Activated naive CD4-positive, alpha-beta T cell treated with anti-CD3 and anti-CD28 coated beads, Interleukin-2, amount 50 U/mL, for 72 hours (primary cell): Measurements from ENCODE around the gene LBHD1. TPM values are rescaled to one million over a fixed set of nuclear protein-coding genes. Genes with fewer than 3 reads are reported as not detected.
"Not testable (repeated sequence)": the region's sequence is repeated elsewhere in the genome, so short reads cannot be mapped to it uniquely, and the experiment has no call there.

Experiments used
- ATAC-seq, 2 donors: fragments of 150-1000 bp; cut with Tn5 transposase; 2 replicates each; pipeline ENCODE4 v1.10.0; 2021; ENCODE audit warnings: mild to moderate bottlenecking in 2 of 2, moderate library complexity in 2 of 2
- DNase-seq, 2 donors: peaks; one replicate each; pipeline ENCODE4 v3.0.0; 2021 to 2022; ENCODE audit warnings: low spot score in 2 of 2
- H3K27ac Mint-ChIP-seq, 2 donors: one replicate each; pipeline ENCODE4 v1.8.0; 2022; ENCODE audit warnings: mild to moderate bottlenecking in 2 of 2, mixed read lengths in 2 of 2
- H3K36me3 Mint-ChIP-seq, 2 donors: one replicate each; pipeline ENCODE4 v1.8.0; 2022; ENCODE audit warnings: mixed read lengths in 2 of 2
- H3K9me3 Mint-ChIP-seq, 2 donors: one replicate each; pipeline ENCODE4 v1.8.0; 2022; ENCODE audit warnings: mixed read lengths in 2 of 2
- total RNA-seq, 2 donors: library from RNA; stranded (reverse); gene quantifications; one replicate each; pipeline ENCODE4 v1.2.3, GENCODE V29; 2022

LBHD1 gene
- total RNA-seq, 2 donors from 2014 or later, result 16.6 to 24.3 TPM

DNA sequence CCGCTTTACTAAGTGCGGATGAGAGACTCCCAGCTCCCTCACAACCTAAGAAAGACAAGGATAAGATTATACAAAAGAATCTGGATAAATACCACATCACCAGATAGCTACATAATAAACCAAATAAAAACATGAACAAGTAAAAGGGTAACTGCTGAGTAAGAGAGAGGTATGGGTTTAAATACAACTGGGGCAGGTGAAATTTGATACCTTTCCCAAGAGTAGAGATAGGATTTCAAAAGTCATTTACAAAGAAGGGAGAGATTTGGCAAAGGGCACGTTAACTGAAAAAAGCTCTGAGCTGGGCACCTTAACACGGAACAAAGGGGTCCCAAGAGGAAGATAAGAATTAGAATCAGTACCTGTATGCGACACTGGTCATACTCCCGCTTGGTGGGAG, 5.1 kb upstream of the LBHD1 start:
- Mint-ChIP-seq H3K36me3 (peaks cover 17 to 21% of the 10 kb centered on the region in 2 donors), H3K9me3 (no peaks in the 10 kb centered on the region), H3K27ac (peak overlapping the region; percentile 77 to 91)
- ATAC-seq, result no peak
- no peak for DNase-seq

DNA sequence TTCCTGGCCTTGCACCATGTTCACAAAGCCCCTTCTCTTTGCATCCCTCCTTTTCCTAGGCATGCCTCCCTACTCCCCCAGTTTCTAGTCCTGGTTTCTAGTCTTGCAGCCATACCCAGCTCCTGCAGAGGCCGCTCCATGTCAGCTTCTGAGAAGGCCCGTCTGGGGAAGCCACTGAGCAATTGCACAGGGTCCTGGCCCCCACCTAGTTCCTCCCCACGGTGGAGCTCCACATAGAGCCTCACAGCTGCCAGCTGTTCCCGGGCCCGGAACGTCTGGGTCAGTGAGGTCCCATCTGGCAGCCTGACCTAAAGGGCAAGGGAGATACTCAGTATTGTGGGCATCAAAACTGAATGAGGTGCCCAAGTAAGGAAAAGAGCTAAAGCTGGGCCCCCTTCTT, 4.6 kb upstream of the LBHD1 start:
- ATAC-seq, result no peak
- peak overlapping the region; percentile 77 to 91 for H3K27ac Mint-ChIP-seq
- no peak for DNase-seq
- H3K36me3 Mint-ChIP-seq, result peaks cover 22 to 26% of the 10 kb centered on the region in 2 donors
- H3K9me3 Mint-ChIP-seq, result no peaks in the 10 kb centered on the region

DNA sequence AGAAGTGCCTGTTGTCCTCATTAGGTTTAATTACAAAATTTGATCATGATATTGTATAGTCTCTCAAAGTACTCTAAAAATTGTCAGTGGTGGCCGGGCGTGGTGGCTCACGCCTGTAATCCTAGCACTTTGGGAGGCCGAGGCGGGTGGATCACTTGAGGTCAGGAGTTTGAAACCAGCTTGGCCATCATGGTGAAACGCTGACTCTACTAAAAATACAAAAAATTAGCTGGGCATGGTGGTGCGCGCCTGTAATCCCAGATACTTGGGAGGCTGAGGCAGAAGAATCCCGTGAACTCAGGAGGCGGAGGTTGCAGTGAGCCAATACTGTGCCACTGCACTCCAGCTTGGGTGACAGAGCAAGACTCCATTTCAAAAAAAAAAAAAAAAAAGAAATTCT, 3.3 kb upstream of the LBHD1 start:
- H3K36me3 Mint-ChIP-seq, result peaks cover 35 to 38% of the 10 kb centered on the region in 2 donors
- DNase-seq, H3K9me3 Mint-ChIP-seq, ATAC-seq, H3K27ac Mint-ChIP-seq: not testable (repeated sequence)

DNA sequence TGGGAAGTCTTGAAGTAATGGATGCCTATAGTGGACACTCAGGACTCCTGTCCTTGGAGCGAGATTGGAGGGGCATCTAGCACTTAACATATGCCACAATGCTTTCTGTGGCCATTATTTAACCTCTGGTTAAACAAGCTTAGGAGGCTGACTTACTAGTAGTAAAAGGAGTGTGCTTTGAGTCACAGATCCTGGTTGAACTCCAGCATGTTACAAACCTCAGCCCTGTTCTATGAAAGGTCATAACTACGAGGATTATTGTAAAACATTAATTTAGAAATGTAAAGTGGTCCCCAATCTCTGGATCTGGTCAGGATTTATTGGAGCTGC, 1.1 kb upstream of the LBHD1 start:
- H3K36me3 Mint-ChIP-seq, result peaks cover 33 to 45% of the 10 kb centered on the region in 2 donors
- H3K27ac Mint-ChIP-seq, result peak overlapping the region; percentile 97 to 98
- ATAC-seq (no peak), DNase-seq (no peak)
- no peaks in the 10 kb centered on the region for H3K9me3 Mint-ChIP-seq

DNA sequence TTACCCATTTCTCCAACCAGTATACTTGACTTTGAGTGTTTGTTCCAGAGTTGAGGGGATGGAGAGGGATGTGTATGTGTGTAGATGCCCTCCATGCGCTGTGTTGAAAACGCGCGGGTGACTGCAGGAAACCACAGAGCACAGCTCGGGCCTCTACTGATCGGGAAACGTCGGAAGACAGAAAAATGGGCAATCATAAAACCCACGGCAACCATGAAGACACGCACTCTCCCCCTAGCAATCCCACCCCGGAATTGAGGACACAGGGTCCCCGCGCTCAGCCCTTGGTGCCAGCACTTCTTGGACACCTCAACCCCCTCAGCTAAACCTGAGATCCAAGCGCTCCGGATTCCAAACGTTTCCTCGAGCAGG, 845 bp downstream of the LBHD1 start:
- H3K36me3 Mint-ChIP-seq, result peaks cover 33 to 53% of the 10 kb centered on the region in 2 donors
- no peaks in the 10 kb centered on the region for H3K9me3 Mint-ChIP-seq
- H3K27ac Mint-ChIP-seq, result peak overlapping the region; percentile 97 to 98
- DNase-seq (no peak), ATAC-seq (peak; percentile 17 to 20)

DNA sequence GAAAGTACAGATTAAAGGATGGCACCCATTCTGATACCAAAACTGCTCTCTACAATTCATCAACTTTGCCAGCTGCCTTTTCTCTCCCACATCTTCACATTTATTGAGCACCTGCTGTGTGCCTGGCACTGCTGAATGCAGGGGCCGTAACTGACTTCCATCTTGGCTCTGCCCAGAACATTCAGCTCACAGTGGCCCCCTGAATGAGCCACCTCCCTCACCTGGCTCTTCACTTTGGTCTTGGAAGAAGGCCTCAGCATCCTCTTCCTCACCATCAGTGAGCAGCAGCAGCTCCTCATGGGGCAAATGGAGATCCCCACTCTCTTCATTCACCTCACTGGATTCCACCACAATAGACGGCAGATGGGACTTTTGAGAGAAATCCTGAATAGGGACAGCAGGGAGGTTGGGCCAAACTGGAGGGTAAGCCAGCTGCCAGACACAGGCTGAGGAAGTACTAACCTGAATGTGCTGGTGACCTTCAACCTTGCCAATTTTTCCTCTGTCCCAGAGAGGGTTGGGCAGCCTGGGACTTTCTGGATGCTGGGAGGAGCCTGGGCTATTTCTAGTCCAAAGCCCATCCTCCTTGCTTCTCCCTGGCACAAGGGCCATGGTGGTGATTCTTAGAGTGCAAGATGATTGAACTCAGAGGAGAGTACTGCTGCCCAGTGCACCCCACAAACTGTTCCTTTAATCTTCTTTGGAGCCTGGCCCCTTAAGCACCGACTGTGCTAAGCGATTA, 2.5 kb downstream of the LBHD1 start:
- ATAC-seq, result no peak
- H3K27ac Mint-ChIP-seq, result peak overlapping the region; percentile 82 to 97
- H3K36me3 Mint-ChIP-seq, result peaks cover 50 to 56% of the 10 kb centered on the region in 2 donors
- DNase-seq, result no peak
- no peaks in the 10 kb centered on the region for H3K9me3 Mint-ChIP-seq

DNA sequence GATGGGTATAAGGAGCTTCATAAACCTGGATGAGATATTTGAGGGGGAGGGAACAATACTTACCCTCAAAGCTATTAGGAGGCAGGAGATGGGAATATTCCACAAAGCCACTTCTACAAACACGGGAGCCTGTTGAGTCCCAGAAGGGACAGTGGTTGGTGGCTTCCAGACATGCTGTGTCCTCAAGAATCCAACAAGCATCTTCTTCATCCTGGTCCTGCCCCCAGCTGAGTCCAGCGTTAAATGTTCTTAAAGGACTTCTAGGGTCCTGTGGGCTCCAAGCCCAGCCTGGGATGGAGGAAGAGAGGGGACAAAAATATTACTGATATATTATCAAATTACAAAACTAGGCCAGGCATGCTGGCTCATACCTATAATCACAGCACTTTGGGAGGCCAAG, 4.6 kb downstream of the LBHD1 start:
- Mint-ChIP-seq H3K9me3 (no peaks in the 10 kb centered on the region), H3K36me3 (peaks cover 62 to 64% of the 10 kb centered on the region in 2 donors), H3K27ac (peak overlapping the region in 1 of 2 donors; percentile 96)
- DNase-seq (no peak), ATAC-seq (no peak)

DNA sequence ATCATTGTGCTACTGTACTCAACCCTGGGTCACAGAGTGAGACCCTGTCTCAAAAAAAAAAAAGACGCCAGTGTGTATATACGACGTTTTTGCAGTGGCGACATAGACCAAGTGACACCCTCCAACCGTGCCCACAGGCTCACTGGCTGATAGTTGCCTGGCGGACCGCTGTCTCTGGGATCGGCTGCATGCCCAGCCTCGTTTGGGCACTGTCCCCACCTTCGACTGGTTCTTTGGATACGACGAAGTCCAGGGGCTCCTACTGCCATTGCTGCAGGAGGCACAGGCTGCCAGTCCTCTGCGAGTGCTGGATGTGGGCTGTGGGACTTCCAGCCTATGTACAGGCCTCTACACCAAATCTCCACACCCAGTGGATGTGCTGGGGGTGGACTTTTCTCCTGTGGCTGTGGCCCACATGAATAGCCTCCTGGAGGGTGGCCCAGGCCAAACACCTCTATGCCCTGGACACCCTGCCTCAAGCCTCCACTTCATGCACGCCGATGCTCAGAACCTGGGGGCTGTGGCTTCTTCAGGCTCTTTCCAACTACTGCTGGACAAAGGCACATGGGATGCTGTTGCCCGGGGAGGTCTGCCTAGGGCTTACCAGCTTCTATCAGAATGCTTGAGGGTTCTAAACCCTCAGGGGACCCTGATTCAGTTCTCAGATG, 5.7 kb downstream of the LBHD1 start:
- ATAC-seq, result no peak
- H3K27ac Mint-ChIP-seq, result peak overlapping the region; percentile 96 to 98
- peaks cover 54 to 56% of the 10 kb centered on the region in 2 donors for H3K36me3 Mint-ChIP-seq
- DNase-seq, result no peak
- no peaks in the 10 kb centered on the region for H3K9me3 Mint-ChIP-seq

DNA sequence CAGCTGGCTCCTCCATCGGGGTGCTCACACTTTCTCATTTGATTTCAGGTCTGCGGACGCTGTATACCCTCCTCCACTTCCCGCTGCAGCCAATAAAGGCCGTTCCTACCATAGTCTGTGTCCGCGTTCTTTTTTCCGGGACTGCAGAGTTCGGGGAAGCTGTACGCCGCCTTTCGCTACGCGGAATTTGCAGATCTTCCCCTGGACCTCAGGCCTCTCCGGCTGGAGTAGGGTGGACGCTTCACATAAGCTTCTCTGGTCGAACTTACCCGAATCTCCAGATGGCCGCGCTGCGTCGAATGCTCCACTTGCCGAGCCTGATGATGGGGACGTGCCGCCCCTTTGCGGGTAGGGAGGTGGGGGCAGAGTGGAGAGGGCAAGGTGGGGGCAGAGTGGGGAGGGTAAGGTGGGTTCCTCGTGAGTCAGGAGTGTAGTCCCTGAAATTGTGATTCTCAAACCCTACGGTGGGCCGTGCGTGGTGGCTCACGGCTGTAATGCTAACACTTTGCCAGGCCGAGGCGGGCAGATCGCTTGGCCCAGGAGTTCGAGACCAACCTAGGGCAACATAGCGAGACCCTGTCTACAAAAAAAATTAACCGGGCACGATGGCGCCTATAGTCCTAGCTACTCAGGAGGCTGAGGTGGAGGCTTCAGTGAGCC, 6.3 kb downstream of the LBHD1 start:
- Mint-ChIP-seq H3K9me3 (no peaks in the 10 kb centered on the region), H3K36me3 (peaks cover 47 to 49% of the 10 kb centered on the region in 2 donors), H3K27ac (peak overlapping the region; percentile 96 to 98)
- peak; percentile 28 to 31 for ATAC-seq
- peak in 1 of 2 donors; percentile 39 for DNase-seq

DNA sequence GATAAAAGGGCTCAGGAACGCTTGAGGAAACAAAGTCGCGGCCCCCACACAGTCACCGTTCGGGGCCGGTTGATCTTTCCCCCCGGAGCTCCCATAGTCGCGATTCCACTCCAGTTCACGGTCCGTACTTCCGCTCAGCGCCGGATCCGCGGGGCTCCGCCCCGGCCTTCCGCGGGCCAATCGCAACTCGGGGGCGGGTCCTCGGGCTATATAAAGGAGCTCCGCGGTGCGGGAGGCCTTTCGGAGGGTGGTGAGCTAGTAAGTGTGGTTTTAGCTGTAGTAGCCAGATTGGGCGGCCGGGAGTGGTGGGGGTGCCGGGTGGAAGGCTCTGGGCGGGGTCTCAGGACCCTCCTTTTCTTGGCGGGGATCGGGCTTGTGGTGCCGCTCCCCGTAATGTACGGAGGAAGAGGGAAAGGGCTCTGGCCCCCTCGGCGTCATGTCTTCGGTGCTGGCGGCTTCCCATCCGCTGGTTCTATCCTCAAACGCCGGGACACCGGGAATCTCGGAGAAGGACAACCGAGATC, 6.9 kb downstream of the LBHD1 start, which contains the start of the genes C11orf98 and CSKMT:
C11orf98 (minus strand) TSS at position 136 of the 524 bp plus-strand sequence; CDS start at position 95, 41 bp downstream.
CSKMT (plus strand) TSS at position 238 of the 524 bp plus-strand sequence. CDS start 568 bp downstream, outside the sequence.
- DNase-seq (peak; percentile 96 to 98), ATAC-seq (peak; percentile 91 to 95)
- no peaks in the 10 kb centered on the region for H3K9me3 Mint-ChIP-seq
- H3K36me3 Mint-ChIP-seq, result peaks cover 43 to 45% of the 10 kb centered on the region in 2 donors
- H3K27ac Mint-ChIP-seq, result peak within 1 kb of the TSS; percentile 96 to 98

DNA sequence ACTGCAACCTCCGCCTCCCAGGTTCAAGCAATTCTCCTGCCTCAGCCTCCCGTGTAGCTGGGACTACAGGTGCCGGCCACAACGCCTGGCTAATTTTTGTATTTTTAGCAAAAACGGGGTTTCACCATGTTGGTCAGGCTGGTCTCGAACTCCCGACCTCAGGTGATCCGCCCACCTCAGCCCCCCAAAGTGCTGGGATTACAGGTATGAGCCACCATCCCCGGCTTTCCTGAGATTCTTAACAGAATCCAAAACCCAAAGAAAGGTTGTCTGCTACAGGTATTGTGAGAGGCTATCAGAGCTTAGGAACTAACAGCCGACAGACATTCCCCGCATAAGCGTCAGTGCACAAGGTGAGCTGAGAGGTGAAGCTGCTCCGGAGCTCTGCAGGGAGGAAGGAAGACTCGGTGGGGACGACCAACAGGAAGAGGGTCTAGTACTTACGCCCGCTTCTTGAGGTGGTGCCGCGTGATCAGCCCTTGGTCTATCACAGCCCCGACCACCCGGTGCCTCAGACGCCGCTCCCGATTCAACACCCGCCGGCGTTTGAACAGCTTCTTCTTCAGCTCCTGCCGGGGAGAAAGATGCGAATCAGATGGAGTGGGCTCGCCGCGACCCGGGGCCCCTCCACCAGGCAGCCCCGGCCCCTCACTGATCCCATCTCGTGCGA, 7.5 kb downstream of the LBHD1 start:
- Mint-ChIP-seq H3K27ac (peak overlapping the region; percentile 96 to 98), H3K36me3 (peaks cover 39 to 43% of the 10 kb centered on the region in 2 donors), H3K9me3 (no peaks in the 10 kb centered on the region)
- ATAC-seq, result peak; percentile 49 to 50
- DNase-seq, result peak in 1 of 2 donors; percentile 53

DNA sequence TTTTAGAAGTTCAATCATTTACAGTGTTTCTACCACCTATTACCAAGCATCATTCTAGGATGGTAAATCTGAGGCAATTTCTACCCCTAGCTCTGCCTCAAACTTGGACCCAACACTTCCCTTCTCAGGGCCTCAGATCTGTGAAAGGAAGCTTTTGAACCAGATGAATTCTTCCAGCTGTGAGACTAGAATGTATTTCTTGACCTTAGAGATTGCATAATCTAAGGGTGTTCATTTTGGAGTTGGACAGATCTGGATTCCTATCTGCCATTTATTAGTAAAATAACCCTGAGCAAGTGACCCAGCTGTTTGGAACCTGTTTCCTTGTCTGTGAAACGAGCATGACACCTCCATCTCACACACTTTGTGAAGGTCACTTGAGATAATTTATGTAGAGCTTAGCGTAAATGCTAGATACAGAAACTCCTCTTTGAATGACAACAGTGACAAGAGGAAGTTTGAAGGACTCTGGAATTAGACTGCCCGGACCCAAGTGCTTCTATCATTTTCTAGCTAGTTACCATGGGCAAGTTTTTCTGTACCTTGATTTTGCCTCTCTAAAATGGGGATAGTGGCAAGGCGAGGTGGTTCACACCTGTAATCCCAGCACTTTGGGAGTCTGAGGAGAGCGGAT, 15.2 kb downstream of the LBHD1 start:
- Mint-ChIP-seq H3K36me3 (peaks cover 7 to 8% of the 10 kb centered on the region in 2 donors), H3K27ac (no peak overlapping the region)
- DNase-seq, result no peak

DNA sequence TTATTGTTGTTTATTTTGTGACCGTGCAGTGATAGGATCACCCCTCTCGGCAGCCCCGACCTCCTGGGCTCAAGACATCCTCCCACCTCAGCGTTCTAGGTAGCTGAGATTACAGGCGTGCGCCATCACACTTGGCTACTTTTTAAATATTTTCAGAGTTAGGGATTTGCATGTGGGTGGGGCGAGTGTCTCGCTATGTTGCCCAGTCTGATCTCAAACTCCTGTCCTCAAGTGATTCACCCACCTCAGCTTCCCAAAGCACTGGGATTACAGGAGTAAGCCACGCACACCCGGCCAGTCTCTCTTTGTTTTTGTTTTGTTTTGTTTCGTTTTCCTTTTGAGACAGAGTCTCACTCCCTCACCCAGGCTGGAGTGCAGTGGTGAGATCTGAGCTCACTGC, 17.8 kb downstream of the LBHD1 start:
- Mint-ChIP-seq H3K9me3 (no peaks in the 10 kb centered on the region), H3K27ac (peak overlapping the region; percentile 80 to 96), H3K36me3 (peaks cover 8 to 12% of the 10 kb centered on the region in 2 donors)
- ATAC-seq (no peak), DNase-seq (no peak)

More for the DNA sequence above, 15.2 kb downstream of the LBHD1 start:
- H3K9me3 Mint-ChIP-seq, result no peaks in the 10 kb centered on the region
- ATAC-seq, result no peak

DNA sequence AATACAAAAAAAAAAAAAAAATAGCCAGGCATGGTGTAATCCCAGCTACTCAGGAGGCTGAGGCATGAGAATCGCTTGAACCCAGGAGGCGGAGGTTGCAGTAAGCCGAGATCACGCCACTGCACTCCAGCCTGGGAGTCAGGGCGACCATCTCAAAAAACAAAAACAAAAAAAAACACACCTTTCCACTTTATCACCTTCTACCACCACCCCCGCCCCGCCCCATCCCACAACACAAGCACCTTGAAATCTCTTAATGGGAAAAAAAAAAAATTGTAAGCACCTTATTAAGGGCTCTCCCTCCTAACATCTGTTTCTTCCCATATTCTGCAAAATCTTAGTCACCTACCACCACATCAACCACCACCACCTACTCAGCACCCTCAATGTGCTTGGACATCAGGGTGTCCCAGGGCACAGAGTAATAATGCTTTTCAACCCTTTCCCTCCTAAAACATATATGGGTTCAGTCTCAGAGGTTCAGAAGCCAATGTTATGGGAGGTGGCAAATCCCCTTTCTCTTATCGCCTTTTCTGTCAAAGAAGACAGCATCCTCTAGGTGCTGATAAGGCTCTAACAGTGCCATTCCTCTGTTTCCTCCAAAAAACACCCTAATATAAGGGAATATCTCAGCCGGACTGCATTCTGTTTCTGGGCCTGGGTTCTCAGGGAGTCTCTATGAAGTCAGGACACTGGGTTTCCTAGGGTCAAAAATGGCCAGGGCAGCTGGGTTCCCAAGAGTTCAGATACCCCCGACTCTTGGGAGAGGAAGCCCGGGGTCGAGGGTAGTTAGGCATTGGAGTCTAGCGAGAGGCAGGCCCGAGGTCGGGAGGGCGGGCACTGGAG, 19.7 kb downstream of the LBHD1 start:
- H3K36me3 Mint-ChIP-seq, result peaks cover 8 to 12% of the 10 kb centered on the region in 2 donors
- ATAC-seq (peak in 1 of 2 donors; percentile 61), DNase-seq (no peak)
- peak overlapping the region; percentile 96 for H3K27ac Mint-ChIP-seq
- H3K9me3 Mint-ChIP-seq, result no peaks in the 10 kb centered on the region

DNA sequence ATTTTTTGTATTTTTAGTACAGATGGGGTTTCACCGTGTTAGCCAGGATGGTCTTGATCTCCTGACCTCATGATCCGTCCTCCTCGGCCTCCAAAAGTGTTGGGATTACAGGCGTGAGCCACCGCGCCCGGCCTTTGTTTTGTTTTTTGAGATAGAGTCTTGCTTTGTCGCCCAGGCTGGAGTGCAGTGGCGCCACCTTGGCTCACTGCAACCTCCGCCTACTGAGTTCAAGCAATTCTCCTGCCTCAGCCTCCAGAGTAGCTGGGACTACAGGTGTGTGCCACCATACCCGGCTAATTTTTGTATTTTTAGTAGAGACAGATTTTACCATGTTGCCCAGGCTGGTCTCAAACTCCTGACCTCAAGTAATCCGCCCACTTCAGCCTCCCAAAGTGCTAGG, 21.8 kb downstream of the LBHD1 start:
- not testable (repeated sequence) for DNase-seq, H3K27ac Mint-ChIP-seq, ATAC-seq, H3K9me3 Mint-ChIP-seq
- peaks cover 16 to 19% of the 10 kb centered on the region in 2 donors for H3K36me3 Mint-ChIP-seq
